OCI-LY3 (cell line): ENCODE data around the gene FLNB.

Experiments used
- H2AFZ ChIP-seq: fragments of 200-600, 300-600 bp; shearing (Covaris generic); 2 replicates; pipeline ENCODE4 v1.6.0; 2014; ENCODE audit warnings: antibody characterized with exemption, low read depth, low read length
- H3K27ac ChIP-seq: fragments of 200-600, 300-600 bp; sonication (generic); 2 replicates; pipeline ENCODE4 v1.5.1; 2014; ENCODE audit warnings: mild to moderate bottlenecking, low read length, moderate library complexity, mixed read lengths
- H3K27me3 ChIP-seq: fragments of 200-600, 300-600 bp; sonication (generic); 2 replicates; pipeline ENCODE4 v1.6.1; 2014; ENCODE audit warnings: low read depth, low read length, mixed read lengths
- H3K36me3 ChIP-seq: fragments of 200-600, 300-600 bp; sonication (generic); replicated peaks from 2 replicates; pipeline ENCODE3; 2014; ENCODE audit warnings: low read depth, low read length, mixed read lengths
- H3K4me1 ChIP-seq: fragments of 300-600, 200-600 bp; sonication (generic); 2 replicates; pipeline ENCODE4 v1.6.1; 2014; ENCODE audit warnings: low read length, mixed read lengths
- H3K4me2 ChIP-seq: fragments of 200-600, 300-600 bp; sonication (generic); 2 replicates; pipeline ENCODE4 v1.6.1; 2014; ENCODE audit warnings: low read length, mixed read lengths
- H3K4me3 ChIP-seq: fragments of 300-600, 200-600 bp; sonication (generic); 2 replicates; pipeline ENCODE4 v1.5.1; 2014; ENCODE audit warnings: antibody characterized with exemption, mild to moderate bottlenecking, low read length, moderate library complexity
- H3K79me2 ChIP-seq: fragments of 300-600, 200-600 bp; shearing (Covaris generic); 2 replicates; pipeline ENCODE4 v1.6.1; 2014; ENCODE audit warnings: mild to moderate bottlenecking, low read length, mixed read lengths
- H3K9ac ChIP-seq: fragments of 300-600, 200-600 bp; shearing (Covaris generic); 2 replicates; pipeline ENCODE4 v1.6.0; 2014; ENCODE audit warnings: mild to moderate bottlenecking, low read length, moderate library complexity
- H3K9me3 ChIP-seq: fragments of 200-600, 300-600 bp; shearing (Covaris generic); 2 replicates; pipeline ENCODE4 v1.6.1; 2014; ENCODE audit warnings: low read length, mixed read lengths; ENCODE audit not compliant: insufficient read depth
- H4K20me1 ChIP-seq: fragments of 200-600, 300-600 bp; sonication (generic); 2 replicates; pipeline ENCODE4 v1.6.1; 2016; ENCODE audit warnings: low read length, mixed read lengths; ENCODE audit not compliant: insufficient read depth
- EZH2phosphoT487 ChIP-seq: fragments of 200-600 bp; shearing (Covaris generic); IDR thresholded peaks from 2 replicates; pipeline ENCODE4 v1.6.1; 2018; ENCODE audit warnings: antibody characterized with exemption, mixed run types, low read depth
- TF ChIP-seq, protein P1 (sequence below): fragments of 200-600, 300-600 bp; sonication (generic); IDR thresholded peaks from 2 replicates; pipeline ENCODE4 v1.5.1; 2014; ENCODE audit warnings: antibody characterized with exemption, low read length, low read depth

The FLNB gene

DNA sequence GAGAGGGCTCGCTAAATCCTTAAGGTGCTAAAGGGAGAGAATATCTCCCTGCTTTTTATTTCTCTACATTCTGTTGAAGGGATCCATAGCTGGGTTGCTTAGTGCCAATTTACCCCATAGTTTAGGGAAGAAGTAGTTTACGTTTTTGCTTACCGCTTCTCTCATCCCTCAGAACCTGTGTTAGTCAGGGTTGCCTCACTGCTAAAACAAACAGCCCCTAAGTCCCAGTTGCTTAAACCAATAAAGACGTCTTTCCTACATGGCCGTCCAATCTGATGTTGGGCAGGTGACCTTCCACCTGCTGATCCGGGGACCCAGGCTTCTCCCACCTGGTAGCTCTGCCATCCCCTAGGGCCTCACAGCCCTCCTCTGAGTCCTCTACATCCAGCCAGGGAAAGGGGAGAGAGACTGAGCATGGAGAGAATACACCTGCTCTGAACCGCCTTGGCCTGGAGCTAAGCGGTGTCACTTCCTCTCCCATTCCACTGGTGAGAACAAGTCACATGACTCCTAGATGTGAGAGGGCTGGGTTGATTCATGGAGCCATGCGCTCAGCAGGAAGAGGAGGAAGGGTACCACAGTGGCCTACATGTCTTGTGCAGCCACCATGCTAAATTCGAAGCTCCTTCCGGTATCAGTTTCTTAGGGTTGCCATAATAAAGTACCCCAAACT, 176.2 kb downstream of the FLNB start:
- Histone ChIP-seq H2AFZ (no peak overlapping the region; the same call in 1 of the 2 replicates), H3K36me3 (no peaks in the 10 kb centered on the region), H3K9me3 (no peaks in the 10 kb centered on the region), H4K20me1 (no peaks in the 10 kb centered on the region), H3K27me3 (no peaks in the 10 kb centered on the region), H3K4me2 (no peak overlapping the region), H3K79me2 (no peaks in the 10 kb centered on the region), H3K9ac (no peak overlapping the region), H3K4me1 (peaks cover 6% of the 10 kb centered on the region; the same call in 1 of the 2 replicates), H3K27ac (no peak overlapping the region), H3K4me3 (no peak overlapping the region)
- TF ChIP-seq, protein P1, sequence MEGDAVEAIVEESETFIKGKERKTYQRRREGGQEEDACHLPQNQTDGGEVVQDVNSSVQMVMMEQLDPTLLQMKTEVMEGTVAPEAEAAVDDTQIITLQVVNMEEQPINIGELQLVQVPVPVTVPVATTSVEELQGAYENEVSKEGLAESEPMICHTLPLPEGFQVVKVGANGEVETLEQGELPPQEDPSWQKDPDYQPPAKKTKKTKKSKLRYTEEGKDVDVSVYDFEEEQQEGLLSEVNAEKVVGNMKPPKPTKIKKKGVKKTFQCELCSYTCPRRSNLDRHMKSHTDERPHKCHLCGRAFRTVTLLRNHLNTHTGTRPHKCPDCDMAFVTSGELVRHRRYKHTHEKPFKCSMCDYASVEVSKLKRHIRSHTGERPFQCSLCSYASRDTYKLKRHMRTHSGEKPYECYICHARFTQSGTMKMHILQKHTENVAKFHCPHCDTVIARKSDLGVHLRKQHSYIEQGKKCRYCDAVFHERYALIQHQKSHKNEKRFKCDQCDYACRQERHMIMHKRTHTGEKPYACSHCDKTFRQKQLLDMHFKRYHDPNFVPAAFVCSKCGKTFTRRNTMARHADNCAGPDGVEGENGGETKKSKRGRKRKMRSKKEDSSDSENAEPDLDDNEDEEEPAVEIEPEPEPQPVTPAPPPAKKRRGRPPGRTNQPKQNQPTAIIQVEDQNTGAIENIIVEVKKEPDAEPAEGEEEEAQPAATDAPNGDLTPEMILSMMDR = no peak
- TF ChIP-seq EZH2phosphoT487 = no peak

DNA sequence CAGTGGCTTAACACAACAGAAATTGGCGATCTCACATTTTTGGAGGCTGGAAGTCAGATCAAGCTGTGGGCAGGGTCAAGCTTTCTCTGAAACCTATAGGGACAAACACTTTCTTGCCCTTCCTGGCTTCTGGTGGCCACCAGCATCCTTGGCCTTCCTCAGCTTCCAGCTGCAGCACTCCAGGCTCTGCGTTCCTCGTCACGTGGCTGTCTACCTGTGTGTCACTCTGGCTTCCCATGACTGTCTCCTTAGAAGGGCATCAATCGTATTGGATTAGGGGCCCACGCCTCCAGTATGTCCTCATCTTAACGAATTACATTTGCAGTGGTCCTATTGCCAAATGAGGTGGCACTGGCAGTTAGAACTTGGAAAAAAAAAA, 176.7 kb downstream of the FLNB start:
- TF ChIP-seq, protein P1 = no peak
- no peak for TF ChIP-seq EZH2phosphoT487
- no peak overlapping the region for H3K27ac ChIP-seq
- H2AFZ ChIP-seq = no peak overlapping the region; the same call in 1 of the 2 replicates
- no peak overlapping the region for H3K4me3 ChIP-seq
- H3K79me2 ChIP-seq = no peaks in the 10 kb centered on the region
- no peak overlapping the region for H3K4me2 ChIP-seq
- H3K36me3 ChIP-seq = no peaks in the 10 kb centered on the region
- H3K9me3 ChIP-seq = no peaks in the 10 kb centered on the region
- H4K20me1 ChIP-seq = no peaks in the 10 kb centered on the region
- no peaks in the 10 kb centered on the region for H3K27me3 ChIP-seq
- H3K9ac ChIP-seq = no peak overlapping the region
- peaks cover 6% of the 10 kb centered on the region; the same call in 1 of the 2 replicates for H3K4me1 ChIP-seq

DNA sequence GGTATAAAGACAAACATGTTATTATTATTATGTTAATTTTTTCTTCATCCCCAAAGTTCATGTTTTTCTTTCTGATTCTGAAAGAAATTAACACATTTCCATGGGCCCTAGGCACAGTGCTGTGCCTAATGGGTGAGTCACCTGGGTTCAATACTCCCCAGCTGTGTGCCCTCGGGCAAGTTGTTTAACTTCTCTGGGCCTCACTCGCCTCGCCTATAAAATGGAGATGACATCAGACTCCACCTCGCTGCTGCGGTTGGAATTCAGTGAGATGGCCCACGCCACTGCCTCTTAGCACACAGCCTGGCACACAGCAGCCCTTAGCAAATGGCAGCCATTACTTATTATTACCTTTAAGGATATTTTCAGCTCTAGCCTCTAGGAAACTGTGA, 179.9 kb downstream of the FLNB start:
- H3K36me3 ChIP-seq = no peaks in the 10 kb centered on the region
- TF ChIP-seq, protein P1 = no peak
- no peak for TF ChIP-seq EZH2phosphoT487
- no peak overlapping the region for H3K4me3 ChIP-seq
- no peaks in the 10 kb centered on the region for H3K27me3 ChIP-seq
- no peaks in the 10 kb centered on the region for H3K79me2 ChIP-seq
- no peaks in the 10 kb centered on the region for H3K4me1 ChIP-seq
- no peak overlapping the region for H3K9ac ChIP-seq
- no peaks in the 10 kb centered on the region for H4K20me1 ChIP-seq
- no peak overlapping the region for H3K27ac ChIP-seq
- H3K4me2 ChIP-seq = no peak overlapping the region
- H2AFZ ChIP-seq = no peak overlapping the region
- no peaks in the 10 kb centered on the region for H3K9me3 ChIP-seq

GRCh38 chr3:58188921-58189451, 180.8 kb downstream of the FLNB start:
- no peaks in the 10 kb centered on the region for H3K27me3 ChIP-seq
- no peaks in the 10 kb centered on the region for H4K20me1 ChIP-seq
- H3K27ac ChIP-seq = no peak overlapping the region
- H3K9ac ChIP-seq = no peak overlapping the region
- TF ChIP-seq, protein P1 = no peak
- TF ChIP-seq EZH2phosphoT487 = no peak
- H3K4me3 ChIP-seq = no peak overlapping the region
- no peak overlapping the region; the same call in 1 of the 2 replicates for H2AFZ ChIP-seq
- H3K4me2 ChIP-seq = no peak overlapping the region
- H3K79me2 ChIP-seq = no peaks in the 10 kb centered on the region
- H3K36me3 ChIP-seq = no peaks in the 10 kb centered on the region
- no peaks in the 10 kb centered on the region for H3K9me3 ChIP-seq
- H3K4me1 ChIP-seq = no peaks in the 10 kb centered on the region
